Loucy (cell line): ENCODE measurements around the gene MAPKAP1.
"Not testable (repeated sequence)": the region's sequence is repeated elsewhere in the genome, so short reads cannot be mapped to it uniquely, and the experiment has no call there.

Experiments used
- H2AFZ ChIP-seq: fragments of 200-600 bp; sonication (generic); 2 replicates; pipeline ENCODE4 v1.6.0; 2016; ENCODE audit warnings: antibody characterized with exemption, mild to moderate bottlenecking, low read length, moderate library complexity
- H3F3A ChIP-seq: fragments of 200-600 bp; 2 replicates; pipeline ENCODE4 v1.6.0; 2016; ENCODE audit warnings: antibody characterized with exemption, low read depth, mild to moderate bottlenecking
- H3K27me3 ChIP-seq: fragments of 200-600 bp; sonication (generic); 2 replicates; pipeline ENCODE4 v1.6.1; 2014; ENCODE audit warnings: low read length, mild to moderate bottlenecking; ENCODE audit not compliant: insufficient read depth, poor library complexity, severe bottlenecking
- H3K36me3 ChIP-seq: fragments of 200-600 bp; sonication (generic); 2 replicates; pipeline ENCODE4 v1.6.1; 2016; ENCODE audit warnings: low read length; ENCODE audit not compliant: insufficient read depth
- H3K4me1 ChIP-seq: fragments of 200-600 bp; sonication (generic); 2 replicates; pipeline ENCODE4 v1.5.1; 2014; ENCODE audit warnings: low read length, mild to moderate bottlenecking; ENCODE audit not compliant: insufficient read depth, poor library complexity, severe bottlenecking
- H3K4me2 ChIP-seq: fragments of 200-600 bp; sonication (generic); 2 replicates; pipeline ENCODE4 v1.6.0; 2014; ENCODE audit warnings: antibody characterized with exemption, low read length, low read depth, mild to moderate bottlenecking; ENCODE audit not compliant: poor library complexity, severe bottlenecking
- H3K4me3 ChIP-seq: fragments of 200-600 bp; sonication (generic); 2 replicates; pipeline ENCODE4 v1.5.1; 2014; ENCODE audit warnings: low read length, mild to moderate bottlenecking, mixed read lengths; ENCODE audit not compliant: poor library complexity, severe bottlenecking
- H3K79me2 ChIP-seq: fragments of 200-600 bp; sonication (generic); 2 replicates; pipeline ENCODE4 v1.6.1; 2014; ENCODE audit warnings: low read length; ENCODE audit not compliant: insufficient read depth
- H3K9ac ChIP-seq: fragments of 200-600 bp; sonication (generic); 2 replicates; pipeline ENCODE4 v1.6.0; 2014; ENCODE audit warnings: mild to moderate bottlenecking, low read depth, low read length, moderate library complexity; ENCODE audit not compliant: poor library complexity, severe bottlenecking
- H3K9me2 ChIP-seq: fragments of 200-600 bp; sonication (generic); replicated peaks from 2 replicates; pipeline ENCODE4 v1.6.1; 2016; ENCODE audit warnings: low read depth, low read length, mixed read lengths
- H3K9me3 ChIP-seq: fragments of 200-600 bp; sonication (generic); 2 replicates; pipeline ENCODE4 v1.6.1; 2014; ENCODE audit warnings: mild to moderate bottlenecking, antibody characterized with exemption, low read length, low read depth; ENCODE audit not compliant: insufficient read depth
- H4K20me1 ChIP-seq: fragments of 200-600 bp; sonication (generic); 2 replicates; pipeline ENCODE4 v1.6.0; 2014; ENCODE audit warnings: antibody characterized with exemption, low read length, mild to moderate bottlenecking; ENCODE audit not compliant: insufficient read depth, poor library complexity, severe bottlenecking
- CTCF ChIP-seq: fragments of 200-600 bp; sonication (generic); conservative IDR thresholded peaks from 2 replicates; pipeline ENCODE4 v1.5.1; 2014; ENCODE audit warnings: mild to moderate bottlenecking, antibody characterized with exemption, low read length
- EZH2phosphoT487 ChIP-seq: fragments of 200-600 bp; IDR thresholded peaks from 2 replicates; pipeline ENCODE4 v1.6.1; 2018; ENCODE audit warnings: antibody characterized with exemption, mild to moderate bottlenecking, moderate library complexity, borderline replicate concordance

MAPKAP1 gene

DNA sequence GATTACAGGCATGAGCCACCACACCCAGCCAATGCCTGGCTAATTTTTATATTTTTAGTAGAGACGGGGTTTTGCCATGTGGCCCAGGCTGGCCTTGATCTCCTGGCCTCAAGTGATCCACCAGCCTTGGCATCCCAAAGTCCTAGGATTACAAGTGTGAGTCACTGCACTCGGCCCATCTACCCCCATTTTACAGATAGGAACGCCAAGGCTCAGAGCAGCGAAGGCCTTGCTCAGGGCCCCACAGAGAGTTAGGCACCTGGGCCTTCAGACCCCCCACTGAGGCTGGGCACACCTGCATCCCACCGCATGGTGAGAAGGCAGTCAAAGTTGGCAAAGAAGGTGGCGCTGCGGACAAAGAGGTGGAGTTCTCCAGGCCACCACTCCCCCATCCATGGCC lies 302.3 kb downstream of the MAPKAP1 start:
- TF ChIP-seq EZH2phosphoT487 (no peak), CTCF (no peak)
- Histone ChIP-seq H3K9me2 (no peaks in the 10 kb centered on the region), H4K20me1 (no peaks in the 10 kb centered on the region), H2AFZ (no peak overlapping the region), H3K9me3 (no peaks in the 10 kb centered on the region), H3K79me2 (no peaks in the 10 kb centered on the region), H3F3A (no peaks in the 10 kb centered on the region), H3K4me2 (no peak overlapping the region), H3K4me1 (peaks cover 2% of the 10 kb centered on the region), H3K4me3 (no peak overlapping the region), H3K27me3 (no peaks in the 10 kb centered on the region), H3K36me3 (no peaks in the 10 kb centered on the region), H3K9ac (no peak overlapping the region)

DNA sequence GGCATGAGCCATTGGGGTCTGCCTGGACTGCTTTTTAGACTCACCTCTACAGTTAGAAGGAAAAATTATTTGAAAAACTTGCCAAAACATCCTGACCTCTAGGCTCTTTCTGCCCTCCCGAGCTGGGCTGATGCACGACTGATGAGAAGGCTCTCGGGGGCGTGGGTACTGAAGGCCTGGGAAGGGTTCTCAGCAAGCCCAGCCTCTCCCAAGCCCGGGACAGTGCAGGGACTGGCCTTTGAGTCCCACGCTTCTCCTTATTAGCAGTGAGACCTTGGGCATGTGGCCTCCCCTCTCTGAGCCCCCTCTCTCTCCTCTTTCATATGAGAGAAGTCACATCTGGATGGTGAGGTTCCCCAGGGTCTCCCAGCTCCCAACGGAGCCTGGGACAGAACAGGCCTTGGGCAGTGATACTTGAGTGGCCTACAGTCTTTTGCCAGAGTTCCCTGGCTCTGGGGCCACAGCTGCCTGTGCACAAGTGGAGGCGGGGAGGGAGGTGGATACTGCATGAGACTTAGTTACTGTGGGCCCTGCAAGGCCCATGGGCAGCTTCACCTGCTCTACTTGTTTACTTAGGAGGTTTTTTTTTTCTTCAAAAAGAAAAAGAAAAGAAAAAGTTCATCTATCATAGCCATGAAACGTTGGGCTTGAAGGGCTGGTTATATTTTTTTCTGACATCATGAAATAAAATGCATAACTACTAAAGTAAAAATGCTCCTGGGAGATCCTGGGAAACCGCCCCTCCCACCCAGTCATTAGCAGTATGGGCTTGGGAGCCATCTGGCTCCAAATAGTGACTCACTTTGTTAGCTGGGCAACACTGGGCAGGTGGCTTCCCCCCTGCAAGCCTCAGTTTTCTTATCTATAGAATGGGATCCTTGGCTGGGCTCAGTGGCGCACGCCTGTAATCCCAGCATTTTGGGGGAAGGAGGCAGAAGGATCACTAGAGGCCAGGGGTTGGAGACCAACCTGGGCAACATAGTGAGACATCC lies 306.0 kb downstream of the MAPKAP1 start:
- Histone ChIP-seq H3K4me3 (no peak overlapping the region), H3F3A (no peaks in the 10 kb centered on the region), H3K9me2 (no peaks in the 10 kb centered on the region), H3K79me2 (no peaks in the 10 kb centered on the region), H2AFZ (no peak overlapping the region), H4K20me1 (no peaks in the 10 kb centered on the region), H3K27me3 (no peaks in the 10 kb centered on the region), H3K4me1 (no peaks in the 10 kb centered on the region), H3K9me3 (no peaks in the 10 kb centered on the region), H3K4me2 (no peak overlapping the region), H3K9ac (no peak overlapping the region), H3K36me3 (no peaks in the 10 kb centered on the region)
- TF ChIP-seq CTCF (no peak), EZH2phosphoT487 (no peak)

GRCh38 chr9:125400232-125400631 lies 306.8 kb downstream of the MAPKAP1 start:
- H3F3A ChIP-seq, H3K4me1 ChIP-seq, H3K9ac ChIP-seq, H3K4me2 ChIP-seq, H3K27me3 ChIP-seq, H3K79me2 ChIP-seq, H3K36me3 ChIP-seq, H3K4me3 ChIP-seq, H3K9me2 ChIP-seq, H4K20me1 ChIP-seq, H2AFZ ChIP-seq, H3K9me3 ChIP-seq: not testable (repeated sequence)

GRCh38 chr9:125399666-125400065 lies 307.3 kb downstream of the MAPKAP1 start:
- Histone ChIP-seq H3K9me3 (no peaks in the 10 kb centered on the region), H3K79me2 (no peaks in the 10 kb centered on the region), H3K36me3 (no peaks in the 10 kb centered on the region), H3K27me3 (no peaks in the 10 kb centered on the region), H3K9me2 (no peaks in the 10 kb centered on the region), H2AFZ (no peak overlapping the region), H3K4me1 (no peaks in the 10 kb centered on the region), H4K20me1 (no peaks in the 10 kb centered on the region), H3K4me2 (no peak overlapping the region), H3K9ac (no peak overlapping the region), H3F3A (no peaks in the 10 kb centered on the region), H3K4me3 (no peak overlapping the region)
- no peak for TF ChIP-seq EZH2phosphoT487
- TF ChIP-seq CTCF: no peak
